Neural cell (in vitro differentiated cells): ENCODE results near the gene NCDN. TPM values are rescaled to one million over a fixed set of nuclear protein-coding genes. Genes with fewer than 3 reads are reported as not detected.

Experiments used
- H2AFZ ChIP-seq: fragments of 200-600, 300-800 bp; sonication (generic), shearing (Covaris generic); 2 replicates; pipeline ENCODE4 v1.6.0; 2014; ENCODE audit warnings: low read depth, mild to moderate bottlenecking, antibody characterized with exemption, low read length, moderate library complexity
- H3F3A ChIP-seq: fragments of 200-600 bp; shearing (Covaris generic); 2 replicates; pipeline ENCODE4 v1.6.1; 2016; ENCODE audit warnings: mild to moderate bottlenecking, moderate library complexity, mixed read lengths, antibody characterized with exemption, low read length; ENCODE audit not compliant: insufficient read depth, poor library complexity, severe bottlenecking
- H3K27ac ChIP-seq: fragments of 200-600, 300-800 bp; sonication (generic), shearing (Covaris generic); 2 replicates; pipeline ENCODE4 v1.5.1; 2014; ENCODE audit warnings: mild to moderate bottlenecking, low read length, moderate library complexity
- H3K27me3 ChIP-seq: fragments of 300-800, 200-600 bp; sonication (generic), shearing (Covaris generic); 2 replicates; pipeline ENCODE4 v1.6.0; 2014; ENCODE audit warnings: mild to moderate bottlenecking, low read depth, low read length, moderate library complexity; ENCODE audit not compliant: insufficient read depth
- H3K36me3 ChIP-seq: fragments of 300-800, 200-600 bp; sonication (generic), shearing (Covaris generic); 2 replicates; pipeline ENCODE4 v1.5.1; 2014; ENCODE audit warnings: mild to moderate bottlenecking, antibody characterized with exemption, low read length, moderate library complexity; ENCODE audit not compliant: insufficient read depth
- H3K4me2 ChIP-seq: fragments of 300-800, 200-600 bp; sonication (generic), shearing (Covaris generic); 2 replicates; pipeline ENCODE4 v1.6.0; 2014; ENCODE audit warnings: mild to moderate bottlenecking, low read length
- H3K4me3 ChIP-seq: fragments of 300-800, 200-600 bp; sonication (generic), shearing (Covaris generic); 2 replicates; pipeline ENCODE4 v1.5.1; 2014; ENCODE audit warnings: mild to moderate bottlenecking, low read length, moderate library complexity
- H3K79me2 ChIP-seq: fragments of 200-600 bp; shearing (Covaris generic); replicated peaks from 2 replicates; pipeline ENCODE4 v1.6.0; 2014; ENCODE audit warnings: mild to moderate bottlenecking, low read length, moderate library complexity; ENCODE audit not compliant: insufficient read depth
- H3K9ac ChIP-seq: fragments of 300-800, 200-600 bp; sonication (generic), shearing (Covaris generic); 2 replicates; pipeline ENCODE4 v1.6.1; 2016; ENCODE audit warnings: mild to moderate bottlenecking, low read length, mixed read lengths
- H3K9me2 ChIP-seq: fragments of 200-600 bp; shearing (Covaris generic); 2 replicates; pipeline ENCODE4 v1.6.1; 2016; ENCODE audit warnings: mild to moderate bottlenecking, low read length, mixed read lengths; ENCODE audit not compliant: insufficient read depth
- H3K9me3 ChIP-seq: fragments of 200-600, 300-800 bp; sonication (generic), shearing (Covaris generic); 2 replicates; pipeline ENCODE4 v1.6.1; 2016; ENCODE audit warnings: mild to moderate bottlenecking, mixed run types, low read length, moderate library complexity, mixed read lengths
- H4K20me1 ChIP-seq: fragments of 200-600 bp; shearing (Covaris generic); 2 replicates; pipeline ENCODE4 v1.6.1; 2016; ENCODE audit warnings: mild to moderate bottlenecking, mixed run types; ENCODE audit not compliant: insufficient read depth
- CTCF ChIP-seq: fragments of 450-650 bp; IDR thresholded peaks from 2 replicates; pipeline ENCODE4 v1.5.1; 2014; ENCODE audit warnings: antibody characterized with exemption, mild to moderate bottlenecking, moderate library complexity; ENCODE audit not compliant: poor library complexity, severe bottlenecking
- EP300 ChIP-seq: fragments of 450-650 bp; conservative IDR thresholded peaks from 2 replicates; pipeline ENCODE4 v1.6.1; 2014; ENCODE audit warnings: antibody characterized with exemption, mild to moderate bottlenecking, moderate library complexity; ENCODE audit not compliant: poor library complexity, severe bottlenecking
- EZH2 ChIP-seq: fragments of 200-600, 300-800 bp; shearing (Covaris generic), sonication (generic); IDR thresholded peaks from 2 replicates; pipeline ENCODE4 v1.6.1; 2014; ENCODE audit warnings: antibody characterized with exemption, low read length, borderline replicate concordance, mild to moderate bottlenecking; ENCODE audit not compliant: insufficient read depth, poor library complexity, severe bottlenecking
- MXI1 ChIP-seq: fragments of 450-650 bp; conservative IDR thresholded peaks from 2 replicates; pipeline ENCODE4 v1.6.1; 2014; ENCODE audit warnings: antibody characterized with exemption, mild to moderate bottlenecking; ENCODE audit not compliant: poor library complexity, severe bottlenecking
- POLR2AphosphoS5 ChIP-seq: IDR thresholded peaks from 2 replicates; pipeline ENCODE4 v1.6.1; 2012
- RAD21 ChIP-seq: fragments of 450-650 bp; conservative IDR thresholded peaks from 2 replicates; pipeline ENCODE4 v1.6.1; 2014; ENCODE audit warnings: antibody characterized with exemption, mild to moderate bottlenecking, moderate library complexity
- REST ChIP-seq: IDR thresholded peaks from 2 replicates; pipeline ENCODE4 v1.6.1; 2012; ENCODE audit warnings: borderline replicate concordance
- SMC3 ChIP-seq: fragments of 450-650 bp; conservative IDR thresholded peaks from 2 replicates; pipeline ENCODE4 v1.6.1; 2014; ENCODE audit warnings: antibody characterized with exemption, mild to moderate bottlenecking, moderate library complexity; ENCODE audit not compliant: poor library complexity
- TAF1 ChIP-seq: IDR thresholded peaks from 2 replicates; pipeline ENCODE4 v1.6.1; 2012; ENCODE audit warnings: low read depth
- polyA plus RNA-seq: library from polyadenylated mRNA; depleted of rRNA; stranded (reverse); fragments of >200 nt; gene quantifications from 2 replicates; pipeline ENCODE4 v1.2.3, GENCODE V29; 2014

The NCDN gene
- polyA plus RNA-seq, 1 donor from 2014 or later = 66.1 TPM

- no peak for TF ChIP-seq SMC3
- no peak for TF ChIP-seq POLR2AphosphoS5
- no peak for TF ChIP-seq EZH2
- TF ChIP-seq EP300 = no peak
- no peak for TF ChIP-seq RAD21
- no peak for TF ChIP-seq TAF1
- TF ChIP-seq CTCF = no peak
- no peaks in the 10 kb centered on the region for H3K9me3 ChIP-seq
- no peak overlapping the region for H3K9ac ChIP-seq
- H3K4me2 ChIP-seq = no peak overlapping the region
- no peaks in the 10 kb centered on the region for H4K20me1 ChIP-seq
- H3K27ac ChIP-seq = no peak overlapping the region
- H3K27me3 ChIP-seq = no peaks in the 10 kb centered on the region
- H2AFZ ChIP-seq = no peak overlapping the region
- H3K4me3 ChIP-seq = no peak overlapping the region
- H3K9me2 ChIP-seq = no peaks in the 10 kb centered on the region
- H3K79me2 ChIP-seq = no peaks in the 10 kb centered on the region
- H3K36me3 ChIP-seq = no peaks in the 10 kb centered on the region
- peaks cover 5% of the 10 kb centered on the region for H3F3A ChIP-seq
These were observed 5.6 kb downstream of the NCDN start for GRCh38 chr1:35563166-35563565.

GRCh38 chr1:35564037-35564883 is 6.7 kb downstream of the NCDN start:
- H3K36me3 ChIP-seq = no peaks in the 10 kb centered on the region
- H3K9ac ChIP-seq = no peak overlapping the region
- no peak overlapping the region for H2AFZ ChIP-seq
- H3F3A ChIP-seq = peaks cover 1% of the 10 kb centered on the region
- no peaks in the 10 kb centered on the region for H3K79me2 ChIP-seq
- H3K9me3 ChIP-seq = no peaks in the 10 kb centered on the region
- no peaks in the 10 kb centered on the region for H4K20me1 ChIP-seq
- H3K27ac ChIP-seq = no peak overlapping the region
- no peaks in the 10 kb centered on the region for H3K27me3 ChIP-seq
- TF ChIP-seq POLR2AphosphoS5 = no peak
- TF ChIP-seq EZH2 = no peak
- peak; percentile 78 for TF ChIP-seq CTCF
- TF ChIP-seq TAF1 = no peak
- no peak for TF ChIP-seq REST
- TF ChIP-seq RAD21 = peak; percentile 65
- no peak for TF ChIP-seq MXI1
- peak; percentile 73 for TF ChIP-seq SMC3
- TF ChIP-seq EP300 = no peak
- no peaks in the 10 kb centered on the region for H3K9me2 ChIP-seq
- no peak overlapping the region for H3K4me3 ChIP-seq
- no peak overlapping the region for H3K4me2 ChIP-seq
